ENCODE data around the gene GRM2. TPM values are rescaled to one million over a fixed set of nuclear protein-coding genes. Genes with fewer than 3 reads are reported as not detected.

The GRM2 gene
- total and polyA plus RNA-seq, 2 experiments from 2014 or later = 1.1 TPM; not detected in 1

DNA sequence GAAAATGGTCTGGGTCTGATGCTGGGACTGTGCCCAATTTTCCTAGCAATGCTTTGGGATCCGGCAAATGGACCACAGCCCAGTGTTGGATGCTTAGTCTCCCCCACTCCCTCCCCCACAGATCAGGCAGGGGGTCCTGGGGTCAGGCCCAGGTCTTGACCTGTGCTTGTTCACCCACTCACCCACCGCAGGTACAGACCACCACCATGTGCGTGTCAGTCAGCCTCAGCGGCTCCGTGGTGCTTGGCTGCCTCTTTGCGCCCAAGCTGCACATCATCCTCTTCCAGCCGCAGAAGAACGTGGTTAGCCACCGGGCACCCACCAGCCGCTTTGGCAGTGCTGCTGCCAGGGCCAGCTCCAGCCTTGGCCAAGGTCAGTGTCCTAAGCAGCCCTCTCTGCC is 10.6 kb downstream of the GRM2 start:
- in situ Hi-C loops (cut with MboI) = no loop called here
- Histone ChIP-seq H3K9me2 (ENCODE audit: insufficient read depth) (no peaks in the 10 kb centered on the region), H3K27ac (no peak overlapping the region), H3K9me3 (ENCODE audit: low read depth) (no peaks in the 10 kb centered on the region), H3K4me1 (ENCODE audit: insufficient read depth) (no peaks in the 10 kb centered on the region), H3K36me3 (ENCODE audit: low read depth) (no peaks in the 10 kb centered on the region), H4K20me1 (ENCODE audit: insufficient read depth) (no peaks in the 10 kb centered on the region), H3K27me3 (replicated peaks; ENCODE audit: insufficient read depth) (no peaks in the 10 kb centered on the region), H3K4me2 (ENCODE audit: unreplicated experiment) (no peak overlapping the region), H3K79me2 (ENCODE audit: insufficient read depth) (no peaks in the 10 kb centered on the region), H3K9ac (no peak overlapping the region), H2AFZ (no peak overlapping the region), H3F3A (ENCODE audit: insufficient read depth) (no peaks in the 10 kb centered on the region), H3K4me3 (no peak overlapping the region)
- DNase-seq = no peak
- WGBS, 2 experiments (ENCODE audit: low coverage in 1 of 2, low lambda C conversion rate in 2 of 2, missing lambda C conversion rate in 2 of 2) = 70 to 72% methylated on average over 5 to 10 of the region's 10 CpGs
- TF ChIP-seq EZH2phosphoT487 (IDR thresholded peaks at IDR 0.05; ENCODE audit: insufficient read depth, low read depth) (no peak), EZH2 (IDR thresholded peaks at IDR 0.05; ENCODE audit: insufficient read depth, poor library complexity, severe bottlenecking) (no peak)

DNA sequence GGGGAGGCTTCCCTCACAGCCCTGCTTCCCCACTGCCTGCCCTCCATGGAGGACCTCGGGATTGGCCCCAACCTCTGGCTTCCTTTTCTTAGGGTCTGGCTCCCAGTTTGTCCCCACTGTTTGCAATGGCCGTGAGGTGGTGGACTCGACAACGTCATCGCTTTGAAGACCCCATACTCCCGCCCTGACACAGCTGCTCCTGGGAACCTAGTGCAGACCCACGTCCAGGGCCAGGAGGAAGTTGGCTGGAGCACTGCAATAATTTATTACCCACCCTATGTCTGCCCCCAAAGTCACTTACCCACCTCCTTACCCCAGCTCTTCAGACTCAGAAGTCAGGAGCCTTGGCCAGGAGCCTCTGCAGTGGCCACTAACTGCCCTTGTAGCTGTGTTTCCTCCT is 11.1 kb downstream of the GRM2 start:
- Histone ChIP-seq H2AFZ (no peak overlapping the region), H3K4me2 (ENCODE audit: unreplicated experiment) (no peak overlapping the region), H3K9ac (no peak overlapping the region), H3K4me1 (ENCODE audit: insufficient read depth) (no peaks in the 10 kb centered on the region), H3K36me3 (ENCODE audit: low read depth) (no peaks in the 10 kb centered on the region), H4K20me1 (ENCODE audit: insufficient read depth) (no peaks in the 10 kb centered on the region), H3K9me3 (ENCODE audit: low read depth) (no peaks in the 10 kb centered on the region), H3F3A (ENCODE audit: insufficient read depth) (no peaks in the 10 kb centered on the region), H3K27me3 (replicated peaks; ENCODE audit: insufficient read depth) (no peaks in the 10 kb centered on the region), H3K79me2 (ENCODE audit: insufficient read depth) (no peaks in the 10 kb centered on the region), H3K4me3 (no peak overlapping the region), H3K9me2 (ENCODE audit: insufficient read depth) (no peaks in the 10 kb centered on the region), H3K27ac (no peak overlapping the region)
- TF ChIP-seq EZH2phosphoT487 (IDR thresholded peaks at IDR 0.05; ENCODE audit: insufficient read depth, low read depth) (no peak), EZH2 (IDR thresholded peaks at IDR 0.05; ENCODE audit: insufficient read depth, poor library complexity, severe bottlenecking) (no peak)
- DNase-seq = no peak
- 32 to 41% methylated on average over 7 of the region's 7 CpGs for WGBS, 2 experiments (ENCODE audit: low coverage in 1 of 2, low lambda C conversion rate in 2 of 2, missing lambda C conversion rate in 2 of 2)
- in situ Hi-C loops (cut with MboI) = no loop called here

DNA sequence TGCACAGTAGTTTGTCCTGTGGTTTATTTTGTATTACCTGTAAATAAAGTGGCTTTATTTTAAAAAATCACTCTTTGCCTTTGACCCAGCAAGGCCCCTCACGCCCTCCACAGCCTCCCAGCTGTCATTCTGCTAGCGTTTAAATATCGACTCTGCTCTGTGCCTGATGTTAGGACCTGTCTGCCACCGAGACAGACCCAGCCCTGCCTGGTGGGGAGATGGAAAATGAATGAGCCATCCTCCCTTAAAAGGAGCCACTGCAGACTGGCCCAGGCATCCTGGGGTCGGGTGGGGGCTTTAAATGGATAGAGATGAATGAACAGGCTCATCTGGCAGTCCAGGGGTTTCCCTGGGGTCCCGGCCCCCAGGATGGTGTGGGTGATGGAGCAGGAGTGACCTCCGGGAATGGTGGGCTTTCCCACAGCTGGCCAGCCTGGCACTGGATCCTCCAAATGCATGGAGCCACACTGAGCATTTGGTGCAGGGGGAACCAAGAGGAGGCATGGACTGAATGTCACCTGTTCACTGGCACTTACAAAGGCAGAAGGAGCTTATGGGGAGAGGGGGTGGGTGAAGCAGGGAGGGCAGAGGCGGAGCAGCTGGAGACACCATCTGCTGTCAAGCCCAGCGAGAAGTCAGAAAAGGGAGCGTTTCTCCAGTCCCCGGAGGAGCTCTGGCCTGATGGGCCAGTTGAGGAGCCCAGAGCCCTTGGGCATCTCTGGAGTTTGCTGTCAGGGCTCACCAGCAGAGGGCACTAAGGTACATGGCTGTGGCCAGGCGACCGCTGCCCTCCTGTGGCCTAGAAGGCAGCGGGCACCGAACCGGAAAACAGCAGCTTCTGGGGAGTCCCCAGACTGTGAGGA is 11.9 kb downstream of the GRM2 start:
- Histone ChIP-seq H3K36me3 (ENCODE audit: low read depth) (no peaks in the 10 kb centered on the region), H3F3A (ENCODE audit: insufficient read depth) (no peaks in the 10 kb centered on the region), H3K4me2 (ENCODE audit: unreplicated experiment) (no peak overlapping the region), H4K20me1 (ENCODE audit: insufficient read depth) (no peaks in the 10 kb centered on the region), H3K27me3 (replicated peaks; ENCODE audit: insufficient read depth) (no peaks in the 10 kb centered on the region), H3K79me2 (ENCODE audit: insufficient read depth) (no peaks in the 10 kb centered on the region), H3K4me3 (no peak overlapping the region), H2AFZ (no peak overlapping the region), H3K9ac (no peak overlapping the region), H3K9me2 (ENCODE audit: insufficient read depth) (no peaks in the 10 kb centered on the region), H3K9me3 (ENCODE audit: low read depth) (no peaks in the 10 kb centered on the region), H3K4me1 (ENCODE audit: insufficient read depth) (no peaks in the 10 kb centered on the region), H3K27ac (no peak overlapping the region)
- 14% methylated on average over 16 of the region's 16 CpGs for WGBS, 2 experiments (ENCODE audit: low coverage in 1 of 2, low lambda C conversion rate in 2 of 2, missing lambda C conversion rate in 2 of 2)
- in situ Hi-C loops (cut with MboI) = no loop called here
- TF ChIP-seq EZH2phosphoT487 (IDR thresholded peaks at IDR 0.05; ENCODE audit: insufficient read depth, low read depth) (no peak), EZH2 (IDR thresholded peaks at IDR 0.05; ENCODE audit: insufficient read depth, poor library complexity, severe bottlenecking) (no peak)
- peak; percentile 76 for DNase-seq

DNA sequence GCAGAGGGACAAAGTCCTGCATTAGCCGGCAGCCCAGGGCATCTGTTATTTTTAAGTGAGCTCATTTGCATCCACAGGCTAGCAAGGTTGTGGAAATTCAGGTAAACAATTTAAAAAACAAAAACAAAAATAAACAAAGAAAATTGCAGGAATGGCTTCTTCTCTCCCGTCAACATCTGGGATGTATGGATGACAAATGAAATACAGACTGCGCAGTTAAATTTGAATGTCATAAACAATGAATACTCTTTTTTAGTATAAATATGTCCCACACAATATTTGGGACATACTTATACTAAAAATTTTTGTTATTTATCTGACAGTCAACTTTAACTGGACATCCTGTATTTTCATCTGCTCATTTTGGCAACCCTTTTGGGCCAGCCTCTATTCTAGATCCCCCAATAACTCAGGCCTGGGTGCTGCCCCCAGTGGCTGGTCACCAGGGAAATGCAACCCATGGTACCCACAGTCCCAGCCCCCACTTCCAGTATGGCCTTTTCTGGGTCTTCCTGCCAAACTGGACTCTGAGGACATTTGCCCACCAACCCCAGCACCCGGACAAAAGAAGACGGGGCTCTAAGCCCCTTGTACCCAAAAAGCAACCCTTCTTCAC is 12.7 kb downstream of the GRM2 start:
- no peak overlapping the region for H2AFZ ChIP-seq
- H3K4me2 ChIP-seq (ENCODE audit: unreplicated experiment) = no peak overlapping the region
- no peak for DNase-seq
- no peaks in the 10 kb centered on the region for H3K4me1 ChIP-seq (ENCODE audit: insufficient read depth)
- H3K4me3 ChIP-seq = no peak overlapping the region
- H3K9me3 ChIP-seq (ENCODE audit: low read depth) = no peaks in the 10 kb centered on the region
- H3K9ac ChIP-seq = no peak overlapping the region
- H3F3A ChIP-seq (ENCODE audit: insufficient read depth) = no peaks in the 10 kb centered on the region
- H3K9me2 ChIP-seq (ENCODE audit: insufficient read depth) = no peaks in the 10 kb centered on the region
- no peak overlapping the region for H3K27ac ChIP-seq
- no peaks in the 10 kb centered on the region for H4K20me1 ChIP-seq (ENCODE audit: insufficient read depth)
- TF ChIP-seq EZH2 (IDR thresholded peaks at IDR 0.05; ENCODE audit: insufficient read depth, poor library complexity, severe bottlenecking) = no peak
- TF ChIP-seq EZH2phosphoT487 (IDR thresholded peaks at IDR 0.05; ENCODE audit: insufficient read depth, low read depth) = no peak
- H3K36me3 ChIP-seq (ENCODE audit: low read depth) = no peaks in the 10 kb centered on the region
- in situ Hi-C loops (cut with MboI) = no loop called here
- WGBS, 2 experiments (ENCODE audit: low coverage in 1 of 2, low lambda C conversion rate in 2 of 2, missing lambda C conversion rate in 2 of 2) = 39 to 41% methylated on average over 5 of the region's 5 CpGs
- H3K79me2 ChIP-seq (ENCODE audit: insufficient read depth) = no peaks in the 10 kb centered on the region
- H3K27me3 ChIP-seq (replicated peaks; ENCODE audit: insufficient read depth) = no peaks in the 10 kb centered on the region

Data from GM23248 (cell line).